A549 (cell line): Measurements from ENCODE around the gene TMIGD2. TPM values are rescaled to one million over a fixed set of nuclear protein-coding genes. Genes with fewer than 3 reads are reported as not detected.
"Not testable (repeated sequence)": the region's sequence is repeated elsewhere in the genome, so short reads cannot be mapped to it uniquely, and the experiment has no call there.

ENCODE experiments used
- ATAC-seq, 2 experiments: fragments of 200-7000 bp in 1 of 2; fragments of >200 bp in 1 of 2; cut with Nextera tagmentation in 1 of 2; cut with Tn5 transposase in 1 of 2; 3 replicates each; pipeline versions ENCODE4 v1.8.0 to v1.9.1; 2018 to 2020; ENCODE audit warnings: mild to moderate bottlenecking in 1 of 2, moderate library complexity in 1 of 2
- CTCF ChIA-PET: fragments of 300-600 bp; sonication (Branson Sonifier 250); formaldehyde crosslinking; extraction: SDS; loops from one replicate; lab custom pipeline; 2021; ENCODE audit warnings: antibody characterized with exemption, inconsistent platforms; lab: Yijun Ruan, JAX
- POLR2A ChIA-PET: fragments of 350-600 bp; formaldehyde crosslinking; extraction: SDS; loops from one replicate; lab custom pipeline; 2021; ENCODE audit warnings: antibody characterized with exemption, inconsistent platforms; lab: Yijun Ruan, JAX
- DNase-seq, 2 experiments: peaks; one replicate each; pipeline versions ENCODE4 v3.0.0 to v3.0.0-alpha.2; 2011 to 2016; ENCODE audit warnings: low read depth in 1 of 2, low spot score in 1 of 2
- FAIRE-seq: peaks from 2 replicates; lab custom pipeline; 2011; peaks lifted over from hg19 to GRCh38; lab: Jason Lieb, UNC
- H3K27ac ChIP-seq, 2 experiments: fragments of >200 bp; sonication (Bioruptor Twin); formaldehyde crosslinking; 3 replicates each; pipeline ENCODE4 v1.5.1; 2016 to 2017
- H3K4me1 ChIP-seq: fragments of >200 bp; sonication (Bioruptor Twin); formaldehyde crosslinking; 3 replicates; pipeline ENCODE4 v1.6.1; 2016
- H3K4me2 ChIP-seq: fragments of >200 bp; sonication (Bioruptor Twin); formaldehyde crosslinking; 3 replicates; pipeline ENCODE4 v1.6.1; 2016
- H3K4me3 ChIP-seq: fragments of >200 bp; sonication (Bioruptor Twin); formaldehyde crosslinking; 3 replicates; pipeline ENCODE4 v1.5.1; 2016
- H3K9me3 ChIP-seq: fragments of >200 bp; sonication (Bioruptor Twin); formaldehyde crosslinking; 3 replicates; pipeline ENCODE4 v1.6.1; 2016
- JUN ChIP-seq, 2 experiments: fragments of >200 bp; sonication (Bioruptor Twin); formaldehyde crosslinking; IDR thresholded peaks; 2 replicates in 1 of 2; 3 replicates in 1 of 2; pipeline ENCODE4 v1.6.1; 2016 to 2017
- KDM5A ChIP-seq: fragments of 200-600 bp; sonication (generic); IDR thresholded peaks from 2 replicates; pipeline ENCODE4 v1.6.1; 2016; ENCODE audit warnings: antibody characterized with exemption, mild to moderate bottlenecking
- NR3C1 ChIP-seq: fragments of >200 bp; sonication (Bioruptor Twin); formaldehyde crosslinking; IDR thresholded peaks from 3 replicates; pipeline ENCODE4 v1.6.1; 2017
- POLR2AphosphoS2 ChIP-seq: conservative IDR thresholded peaks from 2 replicates; pipeline ENCODE4 v1.6.1; 2012; ENCODE audit warnings: low read length, improper control_type of control experiment, inconsistent platforms
- ZFP36 ChIP-seq: fragments of 450-650 bp; IDR thresholded peaks from 2 replicates; pipeline ENCODE4 v1.6.1; 2014; ENCODE audit warnings: borderline replicate concordance; ENCODE audit not compliant: partially characterized antibody
- ZNF302 ChIP-seq: fragments of 250-450 bp; sonication (Bioruptor Pico); IDR thresholded peaks from 2 replicates; pipeline ENCODE4 v1.9.0; 2021; ENCODE audit warnings: inconsistent platforms, mild to moderate bottlenecking, moderate library complexity
- ZSCAN20 ChIP-seq: fragments of 250-450 bp; sonication (Bioruptor Pico); IDR thresholded peaks from 2 replicates; pipeline ENCODE4 v1.8.0; 2022; ENCODE audit warnings: mild to moderate bottlenecking, moderate library complexity
- WGBS: methylation state at CpG from one replicate; pipeline ENCODE4 v1.1.6; 2017; ENCODE audit errors: missing lambda C conversion rate; 5-methylcytosine and 5-hydroxymethylcytosine counted together
- polyA minus RNA-seq: library from RNA; depleted of rRNA, polyadenylated mRNA; stranded (reverse); fragments of >200 nt; gene quantifications from 2 replicates; pipeline ENCODE4 v1.2.3, GENCODE V29; 2011; rRNA and poly(A)+ RNA removed
- polyA plus RNA-seq, 4 experiments: library from polyadenylated mRNA; depleted of rRNA in 3 of 4; stranded (reverse); fragments of >200 nt; fragmentation: RNase III in 1 of 4; extraction: RNeasy Plus Mini Kit Qiagen cat#74134 plus additional on column Dnase treatment in 1 of 4; gene quantifications; 2 replicates in 3 of 4; 3 replicates in 1 of 4; pipeline ENCODE4 v1.2.3, GENCODE V29; 2011 to 2017
- TF ChIP-seq, protein P1 (sequence below): fragments of 250-450 bp; sonication (Bioruptor Pico); IDR thresholded peaks from 2 replicates; pipeline ENCODE4 v1.5.0; 2021; ENCODE audit warnings: mild to moderate bottlenecking, moderate library complexity, borderline replicate concordance
- TF ChIP-seq, protein P2 (sequence below): IDR thresholded peaks from 2 replicates; pipeline ENCODE4 v1.6.1; 2012; ENCODE audit warnings: low read depth, borderline replicate concordance
- TF ChIP-seq, protein P3 (sequence below): fragments of 200-600 bp; sonication (generic); IDR thresholded peaks from 2 replicates; pipeline ENCODE4 v1.6.1; 2016; ENCODE audit warnings: antibody characterized with exemption, mild to moderate bottlenecking, moderate library complexity
- TF ChIP-seq, protein P4 (sequence below): fragments of >200 bp; sonication (Bioruptor Twin); formaldehyde crosslinking; IDR thresholded peaks from 3 replicates; pipeline ENCODE4 v1.5.1; 2016

TMIGD2 gene, protein sequence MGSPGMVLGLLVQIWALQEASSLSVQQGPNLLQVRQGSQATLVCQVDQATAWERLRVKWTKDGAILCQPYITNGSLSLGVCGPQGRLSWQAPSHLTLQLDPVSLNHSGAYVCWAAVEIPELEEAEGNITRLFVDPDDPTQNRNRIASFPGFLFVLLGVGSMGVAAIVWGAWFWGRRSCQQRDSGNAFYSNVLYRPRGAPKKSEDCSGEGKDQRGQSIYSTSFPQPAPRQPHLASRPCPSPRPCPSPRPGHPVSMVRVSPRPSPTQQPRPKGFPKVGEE
- polyA plus RNA-seq (2011; rRNA removed) (not detected in 2 replicates), polyA plus RNA-seq (2017; fragmentation: RNase III; extraction: RNeasy Plus Mini Kit Qiagen cat#74134 plus additional on column Dnase treatment) (not detected in 3 replicates), polyA minus RNA-seq (not detected in 2 replicates)
- polyA plus RNA-seq (2012; cell fraction: cytosol; rRNA removed), result 0.05 TPM in 1 of 2 replicates, not detected in the other
- polyA plus RNA-seq (2012; cell fraction: nucleus; rRNA removed), result not detected in 2 replicates

DNA sequence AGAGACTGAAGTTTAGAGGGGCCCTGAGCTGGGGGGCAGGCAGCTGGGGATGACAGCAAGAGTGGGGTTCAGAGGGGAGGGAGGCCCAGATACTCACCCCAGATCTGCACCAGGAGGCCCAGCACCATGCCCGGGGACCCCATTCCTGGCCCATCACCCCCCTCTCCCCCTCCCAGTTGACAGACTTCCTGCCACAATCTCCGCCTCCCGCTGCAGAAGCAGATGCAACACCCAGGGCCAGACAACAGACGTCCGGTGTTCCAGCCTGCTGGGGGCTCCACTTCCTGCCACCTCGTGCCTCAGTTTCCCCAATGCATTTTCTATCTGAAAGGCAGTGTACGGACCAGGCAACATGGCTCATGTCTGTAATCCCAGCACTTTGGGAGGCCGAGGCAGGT, at the start of gene TMIGD2:
TSS of gene TMIGD2 (minus strand) at position 147 of the 398 bp plus-strand sequence. CDS start at position 143, 4 bp downstream.
- no peak for FAIRE-seq
- no peaks in the 10 kb centered on the region for H3K9me3 ChIP-seq
- TF ChIP-seq NR3C1 (no peak), ZSCAN20 (CRISPR knock-in tag) (no peak)
- TF ChIP-seq, all 56 proteins: peak for 0
- WGBS, result 67% methylated on average over 5 of the region's 8 CpGs
- no peaks in the 10 kb centered on the region for H3K4me1 ChIP-seq
- no peak within 1 kb of the TSS for H3K4me3 ChIP-seq
- ChIA-PET POLR2A (no interaction called here), CTCF (interaction anchor here (0.8 kb wide), 1 partner anchor 98 kb away, joined by 3 read pairs; the partner anchor contains the start of gene SH3GL1)
- H3K27ac ChIP-seq, result no peak within 1 kb of the TSS
- ATAC-seq (no peak), DNase-seq (no peak)
- no peak within 1 kb of the TSS for H3K4me2 ChIP-seq

DNA sequence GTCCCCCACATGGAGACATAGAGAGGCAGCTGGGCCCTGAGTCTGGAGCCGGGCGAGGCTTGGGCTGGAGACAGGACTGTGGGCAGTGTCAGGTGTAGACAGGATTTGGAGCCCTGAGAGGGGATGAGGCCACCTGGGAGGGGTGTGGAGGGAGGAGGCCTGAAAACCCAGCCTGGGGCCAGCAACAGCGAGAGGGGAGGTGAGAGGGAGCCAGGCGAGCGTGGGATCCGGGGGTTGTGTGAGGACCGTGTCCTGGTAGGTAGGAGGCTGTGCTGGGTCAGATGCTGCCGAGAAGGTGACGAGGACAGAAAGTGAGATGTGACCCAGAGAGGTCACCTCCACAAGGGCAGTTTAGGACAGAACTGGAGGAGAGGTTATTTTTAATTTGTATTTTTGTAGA, 48.5 kb upstream of the TMIGD2 start:
- no peak for DNase-seq
- TF ChIP-seq KDM5A, result no peak
- TF ChIP-seq, protein P1, sequence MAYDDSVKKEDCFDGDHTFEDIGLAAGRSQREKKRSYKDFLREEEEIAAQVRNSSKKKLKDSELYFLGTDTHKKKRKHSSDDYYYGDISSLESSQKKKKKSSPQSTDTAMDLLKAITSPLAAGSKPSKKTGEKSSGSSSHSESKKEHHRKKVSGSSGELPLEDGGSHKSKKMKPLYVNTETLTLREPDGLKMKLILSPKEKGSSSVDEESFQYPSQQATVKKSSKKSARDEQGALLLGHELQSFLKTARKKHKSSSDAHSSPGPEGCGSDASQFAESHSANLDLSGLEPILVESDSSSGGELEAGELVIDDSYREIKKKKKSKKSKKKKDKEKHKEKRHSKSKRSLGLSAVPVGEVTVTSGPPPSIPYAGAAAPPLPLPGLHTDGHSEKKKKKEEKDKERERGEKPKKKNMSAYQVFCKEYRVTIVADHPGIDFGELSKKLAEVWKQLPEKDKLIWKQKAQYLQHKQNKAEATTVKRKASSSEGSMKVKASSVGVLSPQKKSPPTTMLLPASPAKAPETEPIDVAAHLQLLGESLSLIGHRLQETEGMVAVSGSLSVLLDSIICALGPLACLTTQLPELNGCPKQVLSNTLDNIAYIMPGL, result no peak
- TF ChIP-seq, protein P2, sequence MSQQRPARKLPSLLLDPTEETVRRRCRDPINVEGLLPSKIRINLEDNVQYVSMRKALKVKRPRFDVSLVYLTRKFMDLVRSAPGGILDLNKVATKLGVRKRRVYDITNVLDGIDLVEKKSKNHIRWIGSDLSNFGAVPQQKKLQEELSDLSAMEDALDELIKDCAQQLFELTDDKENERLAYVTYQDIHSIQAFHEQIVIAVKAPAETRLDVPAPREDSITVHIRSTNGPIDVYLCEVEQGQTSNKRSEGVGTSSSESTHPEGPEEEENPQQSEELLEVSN, result no peak
- TF ChIP-seq JUN (IDR thresholded peaks at IDR 0.05), result no peak
- H3K9me3 ChIP-seq, result no peaks in the 10 kb centered on the region
- no peaks in the 10 kb centered on the region for H3K4me1 ChIP-seq
- no peak overlapping the region for H3K4me3 ChIP-seq
- H3K27ac ChIP-seq, result no peak overlapping the region
- no peak overlapping the region for H3K4me2 ChIP-seq
- no peak for ATAC-seq
- 95% methylated on average over 9 of the region's 9 CpGs for WGBS
- POLR2A ChIA-PET, result no interaction called here
- no peak for FAIRE-seq
- CTCF ChIA-PET, result interaction anchor here (4.2 kb wide), 1 partner anchor 15 kb away, joined by 21 read pairs; no protein-coding TSS in a partner anchor

DNA sequence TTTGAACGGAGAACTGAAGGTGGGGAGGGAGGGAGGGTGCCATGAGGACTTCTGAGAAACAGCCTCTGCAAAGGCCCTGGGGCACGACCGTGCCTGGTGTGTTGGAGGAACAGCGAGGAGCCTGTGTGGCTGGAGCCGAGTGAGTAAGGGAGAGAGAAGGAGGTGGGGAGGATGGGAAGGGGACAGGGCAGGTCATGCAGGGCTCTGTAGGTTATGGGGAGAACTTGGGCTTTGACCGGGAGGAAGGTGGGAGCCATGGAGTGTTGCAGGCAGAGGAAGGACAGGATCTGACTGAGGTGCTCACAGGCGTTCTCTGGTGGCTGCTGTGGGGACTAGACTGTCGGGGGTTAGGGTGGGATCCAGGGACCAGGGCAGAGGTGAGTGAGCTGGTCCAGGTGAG, 47.9 kb upstream of the TMIGD2 start:
- no peak overlapping the region for H3K4me3 ChIP-seq
- FAIRE-seq, result no peak
- H3K27ac ChIP-seq, result no peak overlapping the region
- WGBS, result 93% methylated on average over 6 of the region's 8 CpGs
- no peaks in the 10 kb centered on the region for H3K4me1 ChIP-seq
- DNase-seq, result no peak
- TF ChIP-seq, protein P3, sequence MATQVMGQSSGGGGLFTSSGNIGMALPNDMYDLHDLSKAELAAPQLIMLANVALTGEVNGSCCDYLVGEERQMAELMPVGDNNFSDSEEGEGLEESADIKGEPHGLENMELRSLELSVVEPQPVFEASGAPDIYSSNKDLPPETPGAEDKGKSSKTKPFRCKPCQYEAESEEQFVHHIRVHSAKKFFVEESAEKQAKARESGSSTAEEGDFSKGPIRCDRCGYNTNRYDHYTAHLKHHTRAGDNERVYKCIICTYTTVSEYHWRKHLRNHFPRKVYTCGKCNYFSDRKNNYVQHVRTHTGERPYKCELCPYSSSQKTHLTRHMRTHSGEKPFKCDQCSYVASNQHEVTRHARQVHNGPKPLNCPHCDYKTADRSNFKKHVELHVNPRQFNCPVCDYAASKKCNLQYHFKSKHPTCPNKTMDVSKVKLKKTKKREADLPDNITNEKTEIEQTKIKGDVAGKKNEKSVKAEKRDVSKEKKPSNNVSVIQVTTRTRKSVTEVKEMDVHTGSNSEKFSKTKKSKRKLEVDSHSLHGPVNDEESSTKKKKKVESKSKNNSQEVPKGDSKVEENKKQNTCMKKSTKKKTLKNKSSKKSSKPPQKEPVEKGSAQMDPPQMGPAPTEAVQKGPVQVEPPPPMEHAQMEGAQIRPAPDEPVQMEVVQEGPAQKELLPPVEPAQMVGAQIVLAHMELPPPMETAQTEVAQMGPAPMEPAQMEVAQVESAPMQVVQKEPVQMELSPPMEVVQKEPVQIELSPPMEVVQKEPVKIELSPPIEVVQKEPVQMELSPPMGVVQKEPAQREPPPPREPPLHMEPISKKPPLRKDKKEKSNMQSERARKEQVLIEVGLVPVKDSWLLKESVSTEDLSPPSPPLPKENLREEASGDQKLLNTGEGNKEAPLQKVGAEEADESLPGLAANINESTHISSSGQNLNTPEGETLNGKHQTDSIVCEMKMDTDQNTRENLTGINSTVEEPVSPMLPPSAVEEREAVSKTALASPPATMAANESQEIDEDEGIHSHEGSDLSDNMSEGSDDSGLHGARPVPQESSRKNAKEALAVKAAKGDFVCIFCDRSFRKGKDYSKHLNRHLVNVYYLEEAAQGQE, result no peak
- TF ChIP-seq ZFP36 (peak; percentile 55), POLR2AphosphoS2 (no peak), ZNF302 (CRISPR knock-in tag) (no peak)
- TF ChIP-seq, protein P4, sequence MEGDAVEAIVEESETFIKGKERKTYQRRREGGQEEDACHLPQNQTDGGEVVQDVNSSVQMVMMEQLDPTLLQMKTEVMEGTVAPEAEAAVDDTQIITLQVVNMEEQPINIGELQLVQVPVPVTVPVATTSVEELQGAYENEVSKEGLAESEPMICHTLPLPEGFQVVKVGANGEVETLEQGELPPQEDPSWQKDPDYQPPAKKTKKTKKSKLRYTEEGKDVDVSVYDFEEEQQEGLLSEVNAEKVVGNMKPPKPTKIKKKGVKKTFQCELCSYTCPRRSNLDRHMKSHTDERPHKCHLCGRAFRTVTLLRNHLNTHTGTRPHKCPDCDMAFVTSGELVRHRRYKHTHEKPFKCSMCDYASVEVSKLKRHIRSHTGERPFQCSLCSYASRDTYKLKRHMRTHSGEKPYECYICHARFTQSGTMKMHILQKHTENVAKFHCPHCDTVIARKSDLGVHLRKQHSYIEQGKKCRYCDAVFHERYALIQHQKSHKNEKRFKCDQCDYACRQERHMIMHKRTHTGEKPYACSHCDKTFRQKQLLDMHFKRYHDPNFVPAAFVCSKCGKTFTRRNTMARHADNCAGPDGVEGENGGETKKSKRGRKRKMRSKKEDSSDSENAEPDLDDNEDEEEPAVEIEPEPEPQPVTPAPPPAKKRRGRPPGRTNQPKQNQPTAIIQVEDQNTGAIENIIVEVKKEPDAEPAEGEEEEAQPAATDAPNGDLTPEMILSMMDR, result no peak
- H3K4me2 ChIP-seq, result no peak overlapping the region
- ChIA-PET CTCF (no interaction called here), POLR2A (no interaction called here)
- ATAC-seq, result no peak
- H3K9me3 ChIP-seq, result no peaks in the 10 kb centered on the region

DNA sequence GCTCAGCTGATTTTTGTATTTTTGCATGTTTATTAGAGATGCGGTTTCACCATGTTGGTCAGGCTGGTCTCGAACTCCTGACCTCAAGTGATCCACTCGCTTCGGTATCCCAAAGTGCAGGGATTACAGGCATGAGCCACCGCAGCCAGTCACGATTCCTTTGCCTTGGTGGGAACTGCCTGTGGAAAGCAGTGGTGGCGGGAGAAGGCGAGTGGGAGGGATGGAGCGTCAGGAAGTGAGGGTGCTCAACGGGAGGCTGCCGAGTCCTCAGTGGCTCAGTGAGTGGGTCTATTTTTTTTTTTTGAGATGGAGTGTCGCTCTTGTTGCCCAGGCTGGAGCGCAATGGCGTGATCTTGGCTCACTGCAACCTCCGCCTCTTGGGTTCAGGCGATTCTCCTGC, 47.0 kb upstream of the TMIGD2 start:
- CTCF ChIA-PET, result interaction anchor here (0.7 to 3.5 kb wide), 4 partner anchors 11 to 51 kb away, joined by 3 to 9 read pairs (median 4); partner anchors contain the start of gene SH3GL1
- H3K4me3 ChIP-seq, POLR2A ChIA-PET, H3K4me1 ChIP-seq, FAIRE-seq, H3K9me3 ChIP-seq, H3K4me2 ChIP-seq, ATAC-seq, DNase-seq, H3K27ac ChIP-seq: not testable (repeated sequence)
- 93% methylated on average over 15 of the region's 16 CpGs for WGBS
